B cell (primary cell): ENCODE measurements around the gene AIRE. TPM values are rescaled to one million over a fixed set of nuclear protein-coding genes. Genes with fewer than 3 reads are reported as not detected.

Experiments
- ATAC-seq: fragments of 200-7000 bp; cut with Tn5 transposase; one replicate; pipeline ENCODE4 v1.10.0; 2021; ENCODE audit warnings: low read depth, mild to moderate bottlenecking, moderate number of reproducible peaks, moderate library complexity
- CTCF ChIA-PET: fragments of 350-600 bp; sonication (Branson Sonifier 250); formaldehyde crosslinking; loops from one replicate; lab custom pipeline; 2021; ENCODE audit warnings: antibody characterized with exemption, inconsistent platforms; lab: Charles Lee
- POLR2A ChIA-PET: fragments of 350-600 bp; sonication (Branson Sonifier 250); formaldehyde crosslinking; loops from one replicate; lab custom pipeline; 2021; ENCODE audit warnings: antibody characterized with exemption; lab: Charles Lee
- DNase-seq: peaks from one replicate; pipeline ENCODE4 v3.0.0; 2013
- H2AFZ ChIP-seq: 2 replicates; pipeline ENCODE4 v1.6.1; 2012; ENCODE audit warnings: mild to moderate bottlenecking, low read depth, low read length; ENCODE audit not compliant: insufficient read depth, poor library complexity, severe bottlenecking
- H3K27ac ChIP-seq, 2 donors: 1 replicate in 1 of 2; 2 replicates in 1 of 2; pipeline ENCODE4 v1.5.1; 2012 to 2013; ENCODE audit warnings: low read length in 2 of 2, mild to moderate bottlenecking in 2 of 2, moderate library complexity in 1 of 2
- H3K27me3 ChIP-seq, 4 experiments: fragments of 200-600 bp in 1 of 4; sonication (generic) in 1 of 4; replicated peaks in 1 of 4; 1 replicate in 2 of 4; 2 replicates in 2 of 4; pipeline versions ENCODE4 v1.6.1 to v1.7.0; 2013 to 2016; ENCODE audit warnings: low read length in 3 of 4, mild to moderate bottlenecking in 2 of 4, mixed read lengths in 1 of 4, moderate library complexity in 1 of 4; ENCODE audit not compliant: insufficient read depth in 4 of 4, control insufficient read depth in 3 of 4; ENCODE audit errors: control extremely low read depth in 1 of 4
- H3K36me3 ChIP-seq, 2 experiments: replicated peaks in 1 of 2; 1 replicate in 1 of 2; 2 replicates in 1 of 2; pipeline versions ENCODE4 v1.6.1 to v1.7.1; 2013; ENCODE audit warnings: low read length in 1 of 2; ENCODE audit not compliant: insufficient read depth in 2 of 2, control insufficient read depth in 1 of 2; ENCODE audit errors: control extremely low read depth in 1 of 2, extremely low read depth in 1 of 2
- H3K4me1 ChIP-seq, 2 donors: fragments of 200-600 bp in 1 of 2; sonication (generic) in 1 of 2; 1 replicate in 1 of 2; 2 replicates in 1 of 2; pipeline versions ENCODE4 v1.5.1 to v1.6.1; 2013 to 2017; ENCODE audit warnings: low read length in 2 of 2; ENCODE audit not compliant: control insufficient read depth in 2 of 2, insufficient read depth in 2 of 2
- H3K4me2 ChIP-seq: replicated peaks from 2 replicates; pipeline ENCODE3; 2012; ENCODE audit warnings: mild to moderate bottlenecking, low read depth, low read length; ENCODE audit not compliant: poor library complexity, severe bottlenecking
- H3K4me3 ChIP-seq, 5 experiments: fragments of 200-600 bp in 1 of 5; sonication (generic) in 1 of 5; 1 replicate in 3 of 5; 2 replicates in 2 of 5; pipeline versions ENCODE4 v1.5.1 to v1.7.0; 2011 to 2016; ENCODE audit warnings: low read length in 4 of 5, mild to moderate bottlenecking in 4 of 5, low read depth in 2 of 5, control low read depth in 1 of 5, moderate library complexity in 1 of 5; ENCODE audit not compliant: insufficient read depth in 1 of 5; ENCODE audit errors: control extremely low read depth in 1 of 5, extremely low read depth in 1 of 5
- H3K79me2 ChIP-seq: fragments of 200-600 bp; sonication (generic); one replicate; pipeline ENCODE4 v1.6.0; 2016; ENCODE audit warnings: low read length; ENCODE audit not compliant: control insufficient read depth, insufficient read depth
- H3K9ac ChIP-seq: fragments of 200-600 bp; sonication (generic); 2 replicates; pipeline ENCODE4 v1.6.1; 2017; ENCODE audit warnings: mild to moderate bottlenecking, low read length, moderate library complexity
- H3K9me3 ChIP-seq, 3 donors: one replicate each; pipeline versions ENCODE4 v1.6.1 to v1.7.1; 2013; ENCODE audit warnings: low read length in 2 of 3; ENCODE audit not compliant: control insufficient read depth in 2 of 3, insufficient read depth in 1 of 3; ENCODE audit errors: control extremely low read depth in 1 of 3
- H4K20me1 ChIP-seq: 2 replicates; pipeline ENCODE4 v1.6.0; 2012; ENCODE audit warnings: mild to moderate bottlenecking, low read length; ENCODE audit not compliant: insufficient read depth, control insufficient read depth, poor library complexity, severe bottlenecking
- H3K27ac Mint-ChIP-seq: one replicate; pipeline ENCODE4 v1.8.0; 2021; ENCODE audit warnings: mixed read lengths
- H3K27me3 Mint-ChIP-seq: one replicate; pipeline ENCODE4 v1.8.0; 2021; ENCODE audit warnings: mixed read lengths
- H3K4me1 Mint-ChIP-seq: one replicate; pipeline ENCODE4 v1.8.0; 2021; ENCODE audit warnings: mixed read lengths
- H3K4me3 Mint-ChIP-seq: one replicate; pipeline ENCODE4 v1.8.0; 2021; ENCODE audit warnings: mixed read lengths
- H3K9me3 Mint-ChIP-seq: one replicate; pipeline ENCODE4 v1.8.0; 2022; ENCODE audit warnings: mixed read lengths; ENCODE audit not compliant: insufficient read depth
- CTCF ChIP-seq: fragments of 200-600 bp; IDR thresholded peaks from one replicate; pipeline ENCODE4 v1.8.0; 2022; ENCODE audit warnings: antibody characterized with exemption, mild to moderate bottlenecking
- EZH2 ChIP-seq: IDR thresholded peaks from 2 replicates; pipeline ENCODE4 v1.6.1; 2012; ENCODE audit warnings: borderline replicate concordance, low read depth, mild to moderate bottlenecking, moderate library complexity, low read length; ENCODE audit not compliant: insufficient read depth, poor library complexity, severe bottlenecking
- WGBS: methylation state at CpG from one replicate; pipeline ENCODE4 v1.1.5; 2013; ENCODE audit warnings: missing lambda C conversion rate; ENCODE audit not compliant: insufficient coverage; 5-methylcytosine and 5-hydroxymethylcytosine counted together
- intact Hi-C: fragments of 100-400 bp; cut with micrococcal nuclease; formaldehyde crosslinking; loops from one replicate; pipeline ENCODE4 v1.10.0; 2022
- polyA plus RNA-seq: library from polyadenylated mRNA; depleted of rRNA; stranded (reverse); fragments of >200 nt; gene quantifications from 2 replicates; pipeline ENCODE4 v1.2.3, GENCODE V29; 2012
- total RNA-seq, 2 donors: library from RNA; stranded (reverse); fragments of 120-200 nt in 1 of 2; gene quantifications; 1 replicate in 1 of 2; 2 replicates in 1 of 2; pipeline versions ENCODE4 v1.2.3 to v1.2.4, GENCODE V29; 2013 to 2022

AIRE gene
- total and polyA plus RNA-seq, 2 donors (not counting 1 experiment from before 2014, with no cell fraction given): 0.37 TPM; not detected in 1

GRCh38 chr21:44283948-44284347, 1.7 kb upstream of the AIRE start:
- H3K36me3 ChIP-seq: no peaks in the 10 kb centered on the region
- Mint-ChIP-seq H3K27ac (no peak overlapping the region), H3K4me1 (peaks cover 11% of the 10 kb centered on the region), H3K4me3 (no peak overlapping the region), H3K27me3 (no peaks in the 10 kb centered on the region), H3K9me3 (no peaks in the 10 kb centered on the region)
- no peaks in the 10 kb centered on the region for H3K9me3 ChIP-seq
- POLR2A ChIA-PET: interaction anchor here (0.6 kb wide), 1 partner anchor 344 kb away, joined by 3 read pairs; no protein-coding TSS in a partner anchor
- no peak overlapping the region for H3K9ac ChIP-seq
- intact Hi-C loops: no loop called here
- no peak overlapping the region for H3K4me3 ChIP-seq
- ATAC-seq (no peak), DNase-seq (no peak)
- TF ChIP-seq CTCF: no peak
- no peak for TF ChIP-seq EZH2
- no peak overlapping the region for H3K27ac ChIP-seq
- peaks cover 3 to 7% of the 10 kb centered on the region in 2 donors for H3K4me1 ChIP-seq
- CTCF ChIA-PET: no interaction called here
- no peak overlapping the region for H2AFZ ChIP-seq
- H3K4me2 ChIP-seq: no peak overlapping the region
- peaks cover 0 to 9% (median 0%) of the 10 kb centered on the region in 4 experiments for H3K27me3 ChIP-seq
- no peaks in the 10 kb centered on the region for H3K79me2 ChIP-seq
- WGBS: 27% methylated on average over 11 of the region's 11 CpGs
- no peaks in the 10 kb centered on the region for H4K20me1 ChIP-seq

DNA sequence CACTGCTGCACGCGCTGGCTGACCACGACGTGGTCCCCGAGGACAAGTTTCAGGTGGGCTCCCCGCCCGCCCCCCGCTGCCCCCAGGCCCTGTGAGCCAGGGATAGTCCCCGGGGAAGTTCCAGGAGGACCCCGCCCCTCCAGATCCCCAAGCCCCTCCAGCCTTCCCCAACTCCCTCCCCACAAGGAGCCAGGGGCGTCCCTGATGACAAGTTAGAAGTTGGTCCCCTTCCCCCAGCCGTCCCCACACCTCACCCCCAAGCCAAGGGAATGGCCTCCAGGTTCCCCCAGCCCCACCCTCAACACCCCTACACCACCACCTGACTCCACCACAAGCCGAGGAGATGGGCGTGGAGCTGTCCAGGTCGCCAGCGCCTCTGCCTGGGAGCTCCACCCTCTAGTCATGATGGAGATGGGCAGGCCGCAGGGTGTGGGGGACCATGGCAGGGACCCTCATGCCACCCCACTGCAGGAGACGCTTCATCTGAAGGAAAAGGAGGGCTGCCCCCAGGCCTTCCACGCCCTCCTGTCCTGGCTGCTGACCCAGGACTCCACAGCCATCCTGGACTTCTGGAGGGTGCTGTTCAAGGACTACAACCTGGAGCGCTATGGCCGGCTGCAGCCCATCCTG, 525 bp downstream of the AIRE start:
- Mint-ChIP-seq H3K27ac (no peak overlapping the region), H3K4me1 (peaks cover 17% of the 10 kb centered on the region), H3K9me3 (no peaks in the 10 kb centered on the region), H3K4me3 (no peak overlapping the region), H3K27me3 (no peaks in the 10 kb centered on the region)
- peaks cover 3 to 7% of the 10 kb centered on the region in 2 donors for H3K4me1 ChIP-seq
- DNase-seq (no peak), ATAC-seq (no peak)
- ChIA-PET CTCF (interaction anchor here (1.2 kb wide), 1 partner anchor 11 kb away, joined by 5 read pairs; no protein-coding TSS in a partner anchor), POLR2A (no interaction called here)
- no peak for TF ChIP-seq CTCF
- no peak for TF ChIP-seq EZH2
- H3K9me3 ChIP-seq: no peaks in the 10 kb centered on the region
- H3K36me3 ChIP-seq: no peaks in the 10 kb centered on the region
- intact Hi-C loops: no loop called here
- 87% methylated on average over 17 of the region's 21 CpGs for WGBS
- H3K79me2 ChIP-seq: no peaks in the 10 kb centered on the region
- no peak overlapping the region for H2AFZ ChIP-seq
- H3K9ac ChIP-seq: no peak overlapping the region
- H3K27me3 ChIP-seq: no peaks in the 10 kb centered on the region
- H4K20me1 ChIP-seq: no peaks in the 10 kb centered on the region
- no peak overlapping the region for H3K4me3 ChIP-seq
- no peak overlapping the region for H3K27ac ChIP-seq
- no peak overlapping the region for H3K4me2 ChIP-seq
